Left kidney (tissue), 8 donors: ENCODE data around the gene SNAP47. TPM values are rescaled to one million over a fixed set of nuclear protein-coding genes. Genes with fewer than 3 reads are reported as not detected.
"Not testable (repeated sequence)": the region's sequence is repeated elsewhere in the genome, so short reads cannot be mapped to it uniquely, and the experiment has no call there.

Experiments
- DNase-seq: peaks from one replicate; pipeline ENCODE4 v3.0.0-alpha.2; 2013
- long read RNA-seq, 8 donors: transcript quantifications; one replicate each; lab custom pipeline, GENCODE V29; 2026
- polyA plus RNA-seq: library from polyadenylated mRNA; unstranded; fragments of 120-200 nt; gene quantifications from one replicate; pipeline ENCODE4 v1.2.1, GENCODE V29; 2013; ENCODE audit not compliant: insufficient read length

The SNAP47 gene, protein sequence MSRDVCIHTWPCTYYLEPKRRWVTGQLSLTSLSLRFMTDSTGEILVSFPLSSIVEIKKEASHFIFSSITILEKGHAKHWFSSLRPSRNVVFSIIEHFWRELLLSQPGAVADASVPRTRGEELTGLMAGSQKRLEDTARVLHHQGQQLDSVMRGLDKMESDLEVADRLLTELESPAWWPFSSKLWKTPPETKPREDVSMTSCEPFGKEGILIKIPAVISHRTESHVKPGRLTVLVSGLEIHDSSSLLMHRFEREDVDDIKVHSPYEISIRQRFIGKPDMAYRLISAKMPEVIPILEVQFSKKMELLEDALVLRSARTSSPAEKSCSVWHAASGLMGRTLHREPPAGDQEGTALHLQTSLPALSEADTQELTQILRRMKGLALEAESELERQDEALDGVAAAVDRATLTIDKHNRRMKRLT
- 43.2 TPM for polyA plus RNA-seq
- long read RNA-seq, donor 1, transcript SNAP47-202 (5 exons, 2,362 nt) = major isoform, 6 of 23 reads
- long read RNA-seq, donor 1, partial matches to known transcripts = 0 of 23 reads
- long read RNA-seq, donor 1, other reads (novel, unspliced or antisense) = 12 of 23 reads
- long read RNA-seq, donor 2, transcript SNAP47-202 (5 exons, 2,362 nt) = major isoform, 8 of 11 reads
- long read RNA-seq, donor 2, partial matches to known transcripts = 0 of 11 reads
- long read RNA-seq, donor 2, other reads (novel, unspliced or antisense) = 0 of 11 reads
- long read RNA-seq, donor 3, transcript SNAP47-202 (5 exons, 2,362 nt) = major isoform, 6 of 10 reads
- long read RNA-seq, donor 3, partial matches to known transcripts = 0 of 10 reads
- long read RNA-seq, donor 3, other reads (novel, unspliced or antisense) = 0 of 10 reads
- long read RNA-seq, donor 4, partial matches to known transcripts = 0 of 1 reads
- long read RNA-seq, donor 4, other reads (novel, unspliced or antisense) = 0 of 1 reads
- long read RNA-seq, donor 5, transcript SNAP47-202 (5 exons, 2,362 nt) = major isoform, 8 of 10 reads
- long read RNA-seq, donor 5, partial matches to known transcripts = 0 of 10 reads
- long read RNA-seq, donor 5, other reads (novel, unspliced or antisense) = 0 of 10 reads
- long read RNA-seq, donor 6, transcript SNAP47-202 (5 exons, 2,362 nt) = major isoform, 13 of 32 reads
- long read RNA-seq, donor 6, partial matches to known transcripts = 14 of 32 reads
- long read RNA-seq, donor 6, other reads (novel, unspliced or antisense) = 0 of 32 reads
- long read RNA-seq, donor 7, transcript SNAP47-202 (5 exons, 2,362 nt) = major isoform, 10 of 14 reads
- long read RNA-seq, donor 7, partial matches to known transcripts = 0 of 14 reads
- long read RNA-seq, donor 7, other reads (novel, unspliced or antisense) = 0 of 14 reads
- long read RNA-seq, donor 8, partial matches to known transcripts = 0 of 5 reads
- long read RNA-seq, donor 8, other reads (novel, unspliced or antisense) = 0 of 5 reads

- DNase-seq = peak; percentile 88
Observed at GRCh38 chr1:227734856-227735538, at the start of gene SNAP47, which contains the start of gene JMJD4. Gene SNAP47, plus strand, starts transcription at chr1:227735435. Its CDS starts 12,302 bp downstream, at chr1:227747737. Gene JMJD4, minus strand, starts transcription at chr1:227735302. Its CDS starts 29 bp downstream, at chr1:227735273.

- DNase-seq = no peak
Observed at GRCh38 chr1:227685807-227686206, 49.4 kb upstream of the SNAP47 start.

DNA sequence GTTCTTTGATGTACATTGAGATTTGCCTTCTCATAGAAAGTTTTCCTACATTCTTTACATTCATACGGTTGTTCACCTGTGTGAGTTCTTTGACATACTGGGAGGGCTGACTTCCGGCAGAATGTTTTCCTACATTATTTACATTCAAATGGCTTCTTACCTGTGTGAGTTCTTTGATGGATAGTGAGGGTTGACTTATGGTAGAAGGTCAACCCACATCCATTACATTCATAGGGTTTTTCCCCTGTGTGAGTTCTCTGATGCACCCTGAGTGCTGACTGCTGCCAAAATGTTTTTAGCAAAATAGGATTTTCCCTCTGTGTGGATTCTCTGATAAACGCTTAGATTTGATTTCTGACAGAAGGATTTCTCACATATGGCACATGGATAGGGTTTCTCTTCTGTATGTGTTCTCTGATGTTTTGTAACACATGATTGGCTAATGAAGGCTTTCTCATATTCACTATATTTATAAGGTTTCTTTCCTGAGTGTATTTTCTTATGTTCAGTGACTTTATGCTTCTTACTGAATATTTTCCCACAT is 37.8 kb upstream of the SNAP47 start:
- no peak for DNase-seq

GRCh38 chr1:227701631-227702030 is 33.6 kb upstream of the SNAP47 start:
- not testable (repeated sequence) for DNase-seq

DNA sequence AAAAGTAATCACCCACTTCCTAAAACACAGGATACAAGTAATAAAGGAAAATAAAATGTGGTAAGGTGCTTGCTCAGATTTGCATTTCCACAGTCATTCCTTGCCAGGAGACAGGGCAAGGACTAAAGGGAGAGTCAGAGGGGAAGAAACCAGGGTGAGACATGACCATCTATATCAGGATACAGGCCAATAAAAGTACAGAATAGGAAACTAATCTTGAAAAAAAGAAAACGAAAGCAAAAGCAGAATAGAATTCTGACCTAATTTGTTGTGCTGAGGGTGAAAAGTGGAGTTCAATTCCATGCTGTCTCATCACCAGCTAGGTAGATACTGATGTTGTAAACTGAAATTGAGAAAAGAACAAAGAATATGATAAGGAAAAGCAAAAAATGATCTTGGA is 27.4 kb upstream of the SNAP47 start:
- no peak for DNase-seq

- DNase-seq = no peak
Observed at GRCh38 chr1:227709451-227709850, 25.8 kb upstream of the SNAP47 start.

DNA sequence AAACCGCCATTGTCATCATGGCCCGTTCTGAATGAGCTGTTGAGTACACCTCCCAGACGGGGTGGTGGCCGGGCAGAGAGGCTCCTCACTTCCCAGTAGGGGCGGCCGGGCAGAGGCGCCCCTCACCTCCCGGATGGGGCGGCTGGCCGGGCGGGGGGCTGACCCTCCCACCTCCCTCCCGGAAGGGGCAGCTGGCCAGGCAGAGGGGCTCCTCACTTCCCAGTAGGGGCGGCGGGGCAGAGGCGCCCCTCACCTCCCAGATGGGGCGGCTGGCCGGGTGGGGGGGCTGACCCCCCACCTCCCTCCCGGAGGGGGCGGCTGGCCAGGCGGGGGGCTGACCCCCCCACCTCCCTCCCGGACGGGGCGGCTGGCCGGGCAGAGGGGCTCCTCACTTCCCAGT is 24.8 kb upstream of the SNAP47 start:
- not testable (repeated sequence) for DNase-seq

DNA sequence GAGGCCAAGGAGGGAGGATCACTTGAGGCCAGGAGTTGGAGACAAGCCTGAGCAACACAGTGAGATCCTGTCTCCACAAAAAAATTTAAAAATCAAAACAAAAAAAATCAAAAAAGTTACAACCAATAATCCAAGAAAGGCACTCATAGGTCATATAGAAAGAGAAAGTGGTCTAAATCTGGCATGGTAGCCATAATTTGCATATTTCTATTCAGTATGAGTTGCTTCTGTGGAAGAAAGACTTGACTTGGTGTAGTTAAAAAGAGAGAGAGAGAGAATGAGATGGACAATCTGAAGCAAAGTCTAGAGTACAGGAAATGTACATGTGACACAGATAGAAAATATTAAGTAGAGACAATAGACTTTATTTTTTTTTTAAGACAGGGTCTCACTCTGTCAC is 22.6 kb upstream of the SNAP47 start:
- DNase-seq = no peak

DNA sequence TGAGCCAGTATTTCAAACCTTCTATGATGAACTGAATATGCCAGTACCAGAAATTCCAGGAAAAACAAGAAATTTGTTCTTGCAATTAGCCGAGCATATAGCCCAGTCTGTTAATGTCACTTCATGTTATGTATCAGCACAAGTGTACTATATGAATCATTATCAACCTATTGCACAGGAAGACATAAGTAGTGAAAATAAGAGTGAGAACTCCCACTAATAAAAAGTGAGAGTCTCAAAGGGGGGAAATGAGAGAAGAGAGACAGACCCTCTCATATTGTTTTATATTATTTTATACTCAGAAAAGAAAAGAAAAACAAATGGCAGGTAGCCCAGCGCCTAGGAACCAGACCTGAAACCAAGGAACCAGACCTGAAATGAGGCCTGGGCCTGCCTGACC is 16.3 kb upstream of the SNAP47 start:
- DNase-seq = no peak

DNA sequence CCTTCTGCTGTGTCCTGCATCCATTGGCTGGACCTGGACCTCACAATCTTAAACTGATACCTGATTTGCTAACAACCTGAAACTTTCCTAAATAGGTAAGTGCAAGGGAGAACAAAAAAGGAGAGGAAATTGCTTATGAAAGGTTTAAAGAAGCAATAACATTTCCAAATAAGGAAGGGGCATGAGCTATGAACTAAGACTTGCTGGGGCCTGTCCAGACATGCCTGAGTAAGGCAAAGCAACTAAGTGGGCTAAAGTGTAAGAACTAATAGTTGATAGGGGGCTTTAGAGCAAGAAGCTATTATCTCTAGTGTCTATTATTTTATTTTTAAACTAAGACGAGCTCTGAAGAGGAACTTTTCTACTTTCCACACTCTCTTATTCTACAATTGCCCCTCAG is 11.8 kb upstream of the SNAP47 start:
- DNase-seq = no peak

DNA sequence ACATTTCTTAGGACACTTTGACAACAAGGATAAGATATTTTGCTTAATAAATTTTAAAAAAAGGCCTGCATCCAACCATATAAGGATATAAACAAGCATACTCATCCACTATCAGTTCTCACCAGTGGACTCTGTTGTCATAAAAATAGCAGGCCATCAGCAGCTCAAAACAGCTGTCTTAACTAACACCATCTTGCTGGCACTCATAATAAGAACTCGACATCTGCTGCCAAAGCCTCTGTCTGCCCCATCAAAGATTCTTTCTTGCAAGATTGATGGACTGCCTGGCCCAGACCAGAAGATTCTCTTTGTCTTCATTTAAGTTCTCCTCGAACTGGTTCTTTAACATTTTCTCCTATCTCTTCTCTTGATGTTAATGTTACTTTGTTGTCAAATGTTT is 10.2 kb upstream of the SNAP47 start:
- DNase-seq = no peak

GRCh38 chr1:227726318-227726717 is 8.9 kb upstream of the SNAP47 start:
- no peak for DNase-seq

GRCh38 chr1:227726924-227727599 is 8.2 kb upstream of the SNAP47 start:
- DNase-seq = no peak

GRCh38 chr1:227728059-227728891 is 7.0 kb upstream of the SNAP47 start:
- DNase-seq = peak; percentile 67

DNA sequence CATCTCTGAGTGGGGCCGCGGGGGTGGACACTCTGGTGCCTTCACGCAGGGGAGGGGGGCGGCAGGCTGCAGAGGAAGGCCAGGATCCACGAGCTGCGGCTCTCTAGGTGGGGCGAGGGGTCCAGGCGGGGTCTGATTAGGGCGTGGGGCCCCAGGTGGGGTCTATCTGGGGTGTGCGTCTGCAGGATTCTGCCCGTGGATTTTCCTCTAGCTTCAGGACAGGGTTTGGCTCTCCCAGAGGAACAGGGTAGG is 6.4 kb upstream of the SNAP47 start:
- no peak for DNase-seq

- DNase-seq = no peak
Observed at GRCh38 chr1:227729144-227729880, 5.9 kb upstream of the SNAP47 start.

DNA sequence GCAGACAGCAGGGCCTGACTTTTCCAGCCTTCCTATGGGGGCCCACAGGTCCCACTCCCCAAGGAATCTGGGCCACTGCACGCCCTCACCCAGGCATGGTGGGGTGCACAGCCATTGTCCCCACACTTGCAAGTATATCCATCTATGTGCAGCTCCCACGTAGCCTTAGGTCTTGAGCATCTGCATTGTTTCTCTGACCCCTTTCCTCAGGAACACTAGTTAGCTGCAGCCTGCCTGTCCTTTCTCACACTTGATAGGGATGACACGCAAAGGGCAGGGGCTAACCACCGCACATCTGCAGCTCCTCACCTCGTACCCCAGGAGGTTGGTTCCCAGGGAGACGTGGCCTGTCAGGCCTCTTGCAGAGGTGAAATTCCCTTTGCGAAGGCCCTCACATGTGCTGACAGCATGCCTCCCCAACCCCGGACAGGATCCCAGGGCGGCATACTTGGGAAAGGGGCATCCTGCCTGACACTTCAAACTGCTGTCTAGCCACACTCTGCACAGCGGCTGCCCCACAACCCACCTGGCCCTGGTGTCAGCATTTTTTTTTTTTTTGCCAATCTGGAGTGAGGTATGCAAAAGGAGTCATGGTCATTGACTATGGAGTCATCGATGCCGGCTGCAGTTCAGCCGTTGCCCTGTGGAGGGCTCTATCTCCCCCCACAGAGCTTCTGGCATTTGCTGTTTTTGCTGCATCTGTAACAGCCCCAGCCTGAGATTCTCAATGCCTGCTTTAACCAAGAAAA is 5.2 kb upstream of the SNAP47 start:
- no peak for DNase-seq

DNA sequence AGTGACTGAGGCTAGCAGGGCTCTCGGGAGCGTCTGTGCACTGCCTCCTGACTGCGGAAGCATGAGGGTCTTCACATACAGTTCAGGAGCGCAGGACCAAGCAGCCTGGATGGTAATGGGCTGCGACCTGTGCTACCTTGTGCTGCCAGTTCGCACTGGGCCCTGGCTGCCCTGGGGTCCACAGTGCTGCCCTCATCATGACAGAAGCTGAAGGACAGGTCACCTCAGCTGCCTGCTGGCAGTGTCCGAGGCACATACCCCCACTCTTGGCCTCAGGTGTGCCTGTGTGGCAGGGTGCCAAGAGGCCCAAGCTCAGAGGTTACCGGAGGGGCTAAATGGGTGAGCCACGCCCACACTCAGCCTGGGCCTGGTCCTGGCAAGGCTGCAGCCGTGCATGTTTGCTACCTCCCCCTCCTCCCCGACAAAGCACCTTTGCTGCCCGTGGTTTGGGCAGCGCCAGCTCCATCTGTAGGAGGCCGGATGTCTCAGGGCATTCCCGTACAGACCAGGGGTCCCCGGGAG is 4.5 kb upstream of the SNAP47 start:
- no peak for DNase-seq
